Fibroblast of mammary gland (primary cell): ENCODE data around the gene DCHS1.
A peak's percentile ranks its signal among the peaks of the same experiment; 100 is the strongest.

Experiments
- DNase-seq: peaks from one replicate; pipeline ENCODE4 v3.0.0-alpha.2; 2010; ENCODE audit warnings: low read depth
- H3K4me3 ChIP-seq: 2 replicates; pipeline ENCODE4 v1.5.1; 2011; ENCODE audit warnings: low read depth, mild to moderate bottlenecking, low read length, moderate library complexity; ENCODE audit not compliant: control insufficient read depth
- CTCF ChIP-seq: conservative IDR thresholded peaks from 2 replicates; pipeline ENCODE4 v1.5.1; 2011; ENCODE audit warnings: low read depth, low read length, inconsistent platforms; ENCODE audit not compliant: control insufficient read depth, insufficient read depth

The DCHS1 gene

GRCh38 chr11:6681949-6682348 is 26.3 kb upstream of the DCHS1 start:
- TF ChIP-seq CTCF: no peak
- DNase-seq: no peak

GRCh38 chr11:6681505-6681904 is 25.9 kb upstream of the DCHS1 start:
- peak overlapping the region; percentile 98 for H3K4me3 ChIP-seq
- TF ChIP-seq CTCF: peak; percentile 26
- DNase-seq: peak; percentile 39

More at GRCh38 chr11:6681949-6682348, 26.3 kb upstream of the DCHS1 start:
- H3K4me3 ChIP-seq: peak overlapping the region; percentile 98

- no peak for DNase-seq
- TF ChIP-seq CTCF: no peak
- H3K4me3 ChIP-seq: no peak overlapping the region
These were observed 21.4 kb upstream of the DCHS1 start for GRCh38 chr11:6677018-6677417.

GRCh38 chr11:6674862-6675261 is 19.3 kb upstream of the DCHS1 start:
- H3K4me3 ChIP-seq: no peak overlapping the region
- no peak for DNase-seq
- TF ChIP-seq CTCF: no peak

- H3K4me3 ChIP-seq: no peak overlapping the region
- TF ChIP-seq CTCF: no peak
- no peak for DNase-seq
These were observed 18.6 kb upstream of the DCHS1 start for GRCh38 chr11:6674219-6674597.

- no peak overlapping the region for H3K4me3 ChIP-seq
- no peak for TF ChIP-seq CTCF
- no peak for DNase-seq
These were observed 18.1 kb upstream of the DCHS1 start for GRCh38 chr11:6673523-6674218.

GRCh38 chr11:6671991-6672390 is 16.4 kb upstream of the DCHS1 start:
- DNase-seq: no peak
- no peak for TF ChIP-seq CTCF
- H3K4me3 ChIP-seq: no peak overlapping the region
